22Rv1 (cell line): ENCODE measurements around the gene CFAP97.
"Not testable (repeated sequence)": the region's sequence is repeated elsewhere in the genome, so short reads cannot be mapped to it uniquely, and the experiment has no call there.

Experiments
- H3K27ac ChIP-seq: fragments of 450-650 bp; 2 replicates; pipeline ENCODE4 v1.5.1; 2017
- CTCF ChIP-seq: fragments of 450-650 bp; IDR thresholded peaks from 2 replicates; pipeline ENCODE4 v1.5.1; 2017; ENCODE audit warnings: mild to moderate bottlenecking
- ZFX ChIP-seq: fragments of 450-650 bp; IDR thresholded peaks from 2 replicates; pipeline ENCODE4 v1.6.1; 2017; ENCODE audit warnings: antibody characterized with exemption, borderline replicate concordance

The CFAP97 gene

GRCh38 chr4:185212581-185212980 lies 8.8 kb upstream of the CFAP97 start:
- H3K27ac ChIP-seq = no peak overlapping the region
- TF ChIP-seq ZFX (no peak), CTCF (no peak)

GRCh38 chr4:185211641-185212040 lies 7.8 kb upstream of the CFAP97 start:
- no peak for TF ChIP-seq ZFX
- no peak for TF ChIP-seq CTCF
- H3K27ac ChIP-seq = no peak overlapping the region

GRCh38 chr4:185211035-185211434 lies 7.2 kb upstream of the CFAP97 start:
- H3K27ac ChIP-seq = no peak overlapping the region
- TF ChIP-seq CTCF = no peak
- TF ChIP-seq ZFX = no peak

- TF ChIP-seq ZFX (no peak), CTCF (no peak)
- no peak overlapping the region for H3K27ac ChIP-seq
Measured at GRCh38 chr4:185210102-185210981, 6.5 kb upstream of the CFAP97 start.

- not testable (repeated sequence) for H3K27ac ChIP-seq
Measured at GRCh38 chr4:185209852-185210101, 6.0 kb upstream of the CFAP97 start.

- H3K27ac ChIP-seq = 0 out of 2 replicates have a peak within 1 kb of the TSS, but pooled peaks have one; percentile 12
- TF ChIP-seq ZFX (no peak), CTCF (peak; percentile 28)
Measured at GRCh38 chr4:185209031-185209851, 5.4 kb upstream of the CFAP97 start, which contains the start of gene SNX25. TSS of gene SNX25 (plus strand) at chr4:185209598. CDS start at chr4:185209827, 229 bp downstream.

- H3K27ac ChIP-seq = no peak overlapping the region
- no peak for TF ChIP-seq ZFX
- TF ChIP-seq CTCF = no peak
Measured at GRCh38 chr4:185207466-185207865, 3.7 kb upstream of the CFAP97 start.
